ENCODE results near the gene RBM33. TPM values are rescaled to one million over a fixed set of nuclear protein-coding genes. Genes with fewer than 3 reads are reported as not detected.

The RBM33 gene
- total and polyA plus RNA-seq, 2 of the 13 experiments (the other 11 are each of a cell fraction or from before 2014, with no cell fraction given), result 12.4 to 28.9 TPM

GRCh38 chr7:155618708-155619633 lies 25.5 kb upstream of the RBM33 start (continued):
- TF ChIP-seq ZNF274 (CRISPR knock-in tag; IDR thresholded peaks at IDR 0.05) (no peak), YY1 (IDR thresholded peaks at IDR 0.05; ENCODE audit: insufficient read depth, insufficient replicate concordance, low read depth, low read length) (no peak), RCOR2 (CRISPR knock-in tag; IDR thresholded peaks at IDR 0.05) (no peak; the same call in 1 of the 2 replicates), ZNF558 (CRISPR knock-in tag; IDR thresholded peaks at IDR 0.05; ENCODE audit: borderline replicate concordance) (peak; percentile 65; the same call in 1 of the 2 replicates), PHF8 (CRISPR knock-in tag; IDR thresholded peaks at IDR 0.05) (no peak; the same call in 1 of the 2 replicates), TCF12 (IDR thresholded peaks at IDR 0.05) (no peak), TCF12 (CRISPR knock-in tag; IDR thresholded peaks at IDR 0.05) (peak; percentile 89), U2AF2 (IDR thresholded peaks at IDR 0.05; ENCODE audit: low read depth, low read length) (no peak), ZNF280B (CRISPR knock-in tag; IDR thresholded peaks at IDR 0.05; ENCODE audit: borderline replicate concordance) (no peak), ZIK1 (CRISPR knock-in tag; IDR thresholded peaks at IDR 0.05; ENCODE audit: borderline replicate concordance, low read depth) (no peak), ZNF276 (CRISPR knock-in tag; IDR thresholded peaks at IDR 0.05; ENCODE audit: low read depth) (no peak), MLLT10 (CRISPR knock-in tag; IDR thresholded peaks at IDR 0.05) (no peak), PITX1 (CRISPR knock-in tag; IDR thresholded peaks at IDR 0.05) (peak; percentile 31), CHCHD3 (CRISPR knock-in tag; IDR thresholded peaks at IDR 0.05) (no peak), HNF4A (CRISPR knock-in tag; IDR thresholded peaks at IDR 0.05) (peak; percentile 98), NR2F1 (CRISPR knock-in tag; IDR thresholded peaks at IDR 0.05) (peak; percentile 87 to 91), ZNF451 (CRISPR knock-in tag; IDR thresholded peaks at IDR 0.05) (peak; percentile 73; the same call in 1 of the 2 replicates), HNF4G (IDR thresholded peaks at IDR 0.05; ENCODE audit: borderline replicate concordance, low read depth, low read length) (peak; percentile 96), HNF4G (CRISPR knock-in tag; IDR thresholded peaks at IDR 0.05; ENCODE audit: borderline replicate concordance, low read depth) (no peak; the same call in 1 of the 2 replicates), AGO1 (IDR thresholded peaks at IDR 0.05; ENCODE audit: low read depth, low read length, poor library complexity, severe bottlenecking) (no peak), ZNF598 (CRISPR knock-in tag; IDR thresholded peaks at IDR 0.05; ENCODE audit: borderline replicate concordance) (no peak), MLXIP (CRISPR knock-in tag; IDR thresholded peaks at IDR 0.05; ENCODE audit: borderline replicate concordance) (no peak), ZFY (CRISPR knock-in tag; IDR thresholded peaks at IDR 0.05) (peak; percentile 49; the same call in 1 of the 2 replicates)
